Fibroblast of mammary gland (primary cell): ENCODE results near the gene BLMH.
A peak's percentile ranks its signal among the peaks of the same experiment; 100 is the strongest.

ENCODE experiments used
- DNase-seq: peaks from one replicate; pipeline ENCODE4 v3.0.0-alpha.2; 2010; ENCODE audit warnings: low read depth
- H3K4me3 ChIP-seq: 2 replicates; pipeline ENCODE4 v1.5.1; 2011; ENCODE audit warnings: low read depth, mild to moderate bottlenecking, low read length, moderate library complexity; ENCODE audit not compliant: control insufficient read depth
- TF ChIP-seq, protein P1 (sequence below): conservative IDR thresholded peaks from 2 replicates; pipeline ENCODE4 v1.5.1; 2011; ENCODE audit warnings: low read depth, low read length, inconsistent platforms; ENCODE audit not compliant: control insufficient read depth, insufficient read depth

BLMH gene

DNA sequence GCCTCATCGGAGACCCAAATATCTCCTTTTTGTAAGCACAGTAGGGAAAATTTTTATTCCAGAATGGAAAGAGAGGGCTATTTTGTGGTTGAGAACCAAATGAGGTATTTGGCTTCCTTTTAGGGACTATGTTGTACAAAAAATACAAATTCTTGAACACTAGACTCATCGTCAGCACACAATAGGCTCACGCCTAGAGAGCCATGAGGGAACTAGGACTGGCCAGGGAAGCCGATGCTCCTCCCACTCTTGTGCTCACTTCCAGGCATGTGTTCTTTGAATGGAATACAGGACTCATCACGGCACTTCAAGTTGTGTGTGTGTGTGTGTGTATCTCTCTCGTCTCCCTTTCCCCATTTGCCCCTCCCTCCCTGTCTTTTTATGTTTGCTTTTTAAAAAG is 17.8 kb upstream of the BLMH start:
- DNase-seq: peak; percentile 36
- no peak overlapping the region for H3K4me3 ChIP-seq
- TF ChIP-seq, protein P1, sequence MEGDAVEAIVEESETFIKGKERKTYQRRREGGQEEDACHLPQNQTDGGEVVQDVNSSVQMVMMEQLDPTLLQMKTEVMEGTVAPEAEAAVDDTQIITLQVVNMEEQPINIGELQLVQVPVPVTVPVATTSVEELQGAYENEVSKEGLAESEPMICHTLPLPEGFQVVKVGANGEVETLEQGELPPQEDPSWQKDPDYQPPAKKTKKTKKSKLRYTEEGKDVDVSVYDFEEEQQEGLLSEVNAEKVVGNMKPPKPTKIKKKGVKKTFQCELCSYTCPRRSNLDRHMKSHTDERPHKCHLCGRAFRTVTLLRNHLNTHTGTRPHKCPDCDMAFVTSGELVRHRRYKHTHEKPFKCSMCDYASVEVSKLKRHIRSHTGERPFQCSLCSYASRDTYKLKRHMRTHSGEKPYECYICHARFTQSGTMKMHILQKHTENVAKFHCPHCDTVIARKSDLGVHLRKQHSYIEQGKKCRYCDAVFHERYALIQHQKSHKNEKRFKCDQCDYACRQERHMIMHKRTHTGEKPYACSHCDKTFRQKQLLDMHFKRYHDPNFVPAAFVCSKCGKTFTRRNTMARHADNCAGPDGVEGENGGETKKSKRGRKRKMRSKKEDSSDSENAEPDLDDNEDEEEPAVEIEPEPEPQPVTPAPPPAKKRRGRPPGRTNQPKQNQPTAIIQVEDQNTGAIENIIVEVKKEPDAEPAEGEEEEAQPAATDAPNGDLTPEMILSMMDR: no peak

DNA sequence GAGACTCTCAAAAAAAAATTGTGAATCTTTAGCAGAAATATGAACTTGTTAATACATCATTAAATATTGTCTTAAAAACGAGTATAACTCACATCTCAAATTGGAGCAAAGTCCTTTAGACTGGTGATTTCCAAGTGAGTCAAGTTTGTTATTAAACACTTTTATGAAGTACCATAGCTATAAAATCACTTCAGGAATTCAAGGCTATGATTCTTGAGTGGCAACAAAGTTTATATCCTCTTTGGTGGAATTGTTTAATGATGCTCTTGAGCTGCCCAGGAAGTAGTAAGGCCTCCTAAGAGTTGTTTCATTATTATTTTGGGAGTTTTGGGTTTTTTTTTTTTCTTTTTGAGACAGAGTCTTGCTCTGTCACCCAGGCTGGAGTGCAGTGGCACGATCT is 16.7 kb upstream of the BLMH start:
- H3K4me3 ChIP-seq: no peak overlapping the region
- no peak for DNase-seq
- TF ChIP-seq, protein P1: no peak

DNA sequence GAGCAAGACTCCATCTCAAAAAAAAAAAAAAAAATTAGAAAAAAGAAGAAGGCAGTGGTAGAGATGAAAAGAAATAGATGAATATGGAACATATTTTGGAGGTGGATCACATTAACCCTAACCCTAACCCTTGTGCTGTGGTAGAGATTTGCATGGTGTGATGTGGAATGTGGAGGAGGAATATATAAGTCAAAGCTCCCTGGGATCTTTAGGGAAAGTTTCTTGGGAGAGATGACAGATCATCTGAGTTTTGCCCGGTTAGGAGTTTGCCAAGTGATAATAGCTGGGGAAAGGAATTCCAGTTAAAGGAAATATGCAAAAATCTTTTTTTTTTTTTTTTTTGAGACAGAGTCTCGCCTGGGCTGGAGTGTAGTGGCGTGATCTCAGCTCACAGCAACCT is 13.0 kb upstream of the BLMH start:
- H3K4me3 ChIP-seq: no peak overlapping the region
- no peak for DNase-seq
- TF ChIP-seq, protein P1: no peak

DNA sequence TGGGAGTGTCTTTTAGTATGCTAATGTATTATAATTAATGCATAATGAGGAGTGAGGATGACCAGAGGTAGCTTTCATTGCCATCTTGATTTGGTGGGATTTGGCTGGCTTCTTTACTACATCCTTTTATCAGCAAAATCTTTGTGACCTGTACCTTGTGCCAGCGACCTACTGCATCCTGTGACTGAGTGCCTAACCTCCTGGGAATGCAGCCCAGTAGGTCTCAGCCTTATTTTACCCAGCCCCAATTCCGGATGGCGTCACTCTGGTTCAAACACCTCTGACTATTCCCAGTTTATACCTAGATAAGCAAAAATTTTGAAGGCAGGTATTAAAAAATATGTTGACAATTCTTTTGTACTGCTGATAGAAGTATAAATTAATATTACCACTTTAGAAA is 10.5 kb upstream of the BLMH start:
- TF ChIP-seq, protein P1: no peak
- no peak overlapping the region for H3K4me3 ChIP-seq
- no peak for DNase-seq

DNA sequence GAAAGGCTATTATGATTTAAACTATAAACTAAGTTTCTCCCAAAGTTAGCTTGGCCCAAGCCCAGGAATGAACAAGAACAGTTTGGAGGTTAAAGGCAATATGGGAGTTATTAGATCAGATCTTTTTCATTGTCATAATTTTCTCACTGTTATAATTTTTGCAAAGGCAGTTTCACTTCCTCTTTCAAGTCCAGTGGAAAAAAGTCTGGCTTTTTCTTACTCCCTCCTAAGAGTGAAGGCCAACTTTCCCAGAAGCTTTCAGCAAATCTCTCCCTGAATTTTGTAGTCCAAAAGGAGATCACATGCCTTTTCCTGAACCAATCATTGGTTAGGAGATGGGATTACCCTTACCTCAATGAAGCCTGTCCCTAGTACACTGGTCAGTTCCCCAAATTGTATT is 9.1 kb upstream of the BLMH start:
- DNase-seq: no peak
- TF ChIP-seq, protein P1: no peak
- H3K4me3 ChIP-seq: no peak overlapping the region

DNA sequence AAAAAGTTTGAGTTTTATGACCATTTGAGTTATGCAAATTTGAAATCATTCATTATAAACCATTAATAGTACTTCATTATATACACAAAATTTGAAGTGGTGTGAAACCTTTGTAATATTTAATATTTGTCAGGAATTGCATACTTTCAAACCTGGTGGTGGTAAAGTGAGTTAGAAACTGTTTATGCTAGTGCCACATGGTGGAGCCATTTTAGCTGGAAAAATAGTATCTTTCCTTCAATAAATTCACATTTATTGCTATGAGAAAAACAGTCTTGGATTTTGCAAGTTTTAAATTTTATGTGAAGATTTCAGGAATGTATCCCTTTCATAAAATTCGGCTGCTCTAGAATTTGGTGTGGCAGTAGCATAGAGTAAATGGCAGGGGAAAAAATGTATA is 7.3 kb upstream of the BLMH start:
- TF ChIP-seq, protein P1: peak; percentile 37
- peak; percentile 29 for DNase-seq

DNA sequence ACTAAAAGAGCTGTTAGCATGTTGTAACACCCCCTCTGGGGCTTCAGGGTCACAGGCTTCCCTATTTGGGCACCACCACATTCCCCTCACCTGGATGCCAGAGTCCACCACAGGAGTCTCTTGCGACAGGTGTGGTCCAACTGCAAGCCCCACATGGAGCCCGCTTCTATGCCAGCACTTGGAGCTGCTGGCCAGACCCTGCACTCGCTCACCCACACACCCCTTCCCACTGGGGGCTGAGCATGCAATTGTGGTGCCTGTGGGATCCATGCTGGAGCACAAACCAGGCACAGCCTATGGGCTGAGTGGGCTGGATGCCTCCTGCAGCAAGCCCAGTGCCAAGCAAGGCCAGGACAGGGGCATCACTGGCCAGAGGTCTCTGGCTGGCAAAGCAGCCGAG is 6.0 kb upstream of the BLMH start:
- H3K4me3 ChIP-seq: no peak overlapping the region
- no peak for DNase-seq

More for the DNA sequence above, 7.3 kb upstream of the BLMH start:
- H3K4me3 ChIP-seq: no peak overlapping the region

More for the DNA sequence above, 6.0 kb upstream of the BLMH start:
- TF ChIP-seq, protein P1: no peak
